IPS-NIHi7 (cell line): ENCODE results near the gene NAT8L.

Source experiments
- DNase-seq: peaks from one replicate; pipeline ENCODE4 v3.0.0; 2012; ENCODE audit warnings: mixed read lengths; ENCODE audit errors: extremely low spot score

Gene NAT8L

DNA sequence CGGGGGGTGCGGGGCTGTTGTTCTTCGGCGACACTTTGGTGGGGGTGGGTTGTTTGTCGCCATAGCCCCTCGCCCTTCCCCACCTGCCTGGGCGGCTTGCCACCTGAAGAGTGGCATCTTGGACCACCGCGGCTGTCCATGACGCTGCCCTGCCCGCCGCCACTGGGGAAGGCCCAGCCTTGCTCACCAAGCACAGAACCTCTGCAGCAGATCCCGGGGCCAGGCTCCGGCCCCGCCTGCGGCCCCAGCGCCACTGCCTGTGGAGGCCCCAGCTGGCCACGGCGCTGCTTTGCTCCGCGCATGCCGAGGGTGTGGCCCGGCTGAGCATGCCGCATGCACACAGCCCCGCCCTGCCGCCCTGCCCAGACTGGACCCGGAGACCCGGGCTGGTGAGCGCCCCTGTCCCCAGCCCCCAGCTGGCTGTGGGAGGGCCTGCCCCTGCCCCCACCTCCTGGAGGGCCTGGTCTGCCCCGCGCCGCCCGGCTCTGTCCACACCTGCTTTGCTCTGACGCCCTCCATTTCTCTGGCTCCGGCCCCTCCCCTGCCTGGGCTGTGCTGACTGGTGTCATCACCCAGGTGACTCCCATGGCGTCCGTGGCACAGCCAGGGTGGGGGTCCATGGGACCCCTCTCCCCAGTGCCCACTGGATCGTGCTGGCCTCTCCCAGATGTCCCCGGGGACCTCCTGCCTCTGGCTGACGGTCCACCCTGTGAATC lies 5.3 kb downstream of the NAT8L start:
- no peak for DNase-seq

GRCh38 chr4:2065106-2065930 lies 6.2 kb downstream of the NAT8L start:
- no peak for DNase-seq

GRCh38 chr4:2066011-2066551 lies 7.0 kb downstream of the NAT8L start:
- no peak for DNase-seq

DNA sequence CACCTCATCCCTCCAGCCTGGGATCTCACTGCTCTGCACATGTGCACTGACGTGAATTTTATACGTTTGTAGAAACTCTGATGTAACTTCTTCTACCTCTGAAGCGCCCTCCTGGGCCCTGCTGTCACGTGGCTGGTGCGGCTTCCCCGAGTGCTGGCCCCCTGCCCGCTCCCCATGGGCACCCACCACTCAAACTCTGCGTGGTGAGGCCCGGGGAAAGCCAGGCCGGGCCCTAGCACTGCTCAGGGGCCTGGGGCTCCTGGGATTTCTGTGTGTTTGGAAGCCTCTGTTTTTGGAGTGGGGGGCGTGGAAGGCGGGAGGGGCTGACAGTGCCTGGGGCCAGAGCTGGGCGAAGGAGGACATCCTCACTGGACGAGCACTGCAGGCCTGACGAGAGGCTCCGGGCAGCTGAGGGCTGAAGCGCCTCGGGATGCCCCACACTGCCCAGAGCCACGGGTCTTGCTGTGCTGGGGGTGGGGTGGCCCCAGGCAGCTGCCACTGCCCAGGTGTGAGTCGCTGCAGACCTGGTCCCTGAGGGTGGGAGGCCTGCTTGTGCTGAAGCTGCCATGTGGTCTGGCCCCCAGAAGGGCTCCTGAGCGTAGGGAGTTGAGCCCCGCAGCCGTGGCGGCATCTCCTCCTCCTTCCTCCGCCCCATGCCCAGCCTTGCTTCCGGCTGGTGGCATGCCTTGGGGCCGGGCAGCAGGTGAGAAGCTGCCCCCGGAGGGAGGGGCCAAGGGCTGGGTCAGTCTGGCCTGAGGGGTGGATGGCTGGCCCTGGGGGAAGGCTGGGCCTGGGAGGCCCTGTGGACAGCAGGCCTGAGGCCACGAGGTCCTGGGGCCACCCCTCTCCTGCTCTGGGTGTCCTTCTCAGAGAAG lies 7.7 kb downstream of the NAT8L start:
- no peak for DNase-seq

DNA sequence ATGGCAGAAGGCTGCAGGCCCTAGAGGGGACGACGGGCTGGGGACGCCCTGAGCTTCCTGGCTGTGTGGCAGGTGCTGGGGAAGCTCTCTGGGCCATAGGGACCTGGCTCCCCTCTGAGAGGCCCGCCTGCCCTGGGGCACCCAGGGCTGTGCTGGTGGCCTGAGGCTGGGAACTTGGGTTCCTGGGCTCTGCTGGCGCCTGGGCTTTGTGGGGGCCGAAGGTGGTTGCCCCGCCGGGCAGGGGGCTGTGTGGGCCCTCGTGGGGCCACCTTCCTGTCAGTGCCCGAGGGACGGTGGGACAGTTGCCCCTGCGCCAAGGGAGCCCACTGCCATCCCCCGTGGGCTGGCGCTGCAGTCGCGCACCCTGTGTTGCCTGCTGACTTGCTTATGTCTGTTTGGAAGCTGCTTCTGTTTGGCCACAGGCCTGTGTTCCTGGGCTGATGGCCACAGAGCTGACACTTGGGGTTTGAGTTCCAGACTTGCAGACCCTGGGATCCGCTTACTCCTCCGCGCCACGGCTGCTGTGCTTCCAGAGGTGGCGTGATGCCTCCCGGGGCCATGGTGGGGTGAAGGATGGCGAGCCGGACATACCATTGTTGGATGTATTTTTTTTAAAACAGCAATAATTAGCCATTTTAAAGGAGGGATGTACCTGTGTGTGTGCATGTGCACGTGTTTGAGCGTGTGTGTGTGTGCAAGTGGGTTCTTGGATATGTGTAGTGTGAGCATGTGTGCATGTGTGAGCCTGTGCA lies 8.5 kb downstream of the NAT8L start:
- no peak for DNase-seq

DNA sequence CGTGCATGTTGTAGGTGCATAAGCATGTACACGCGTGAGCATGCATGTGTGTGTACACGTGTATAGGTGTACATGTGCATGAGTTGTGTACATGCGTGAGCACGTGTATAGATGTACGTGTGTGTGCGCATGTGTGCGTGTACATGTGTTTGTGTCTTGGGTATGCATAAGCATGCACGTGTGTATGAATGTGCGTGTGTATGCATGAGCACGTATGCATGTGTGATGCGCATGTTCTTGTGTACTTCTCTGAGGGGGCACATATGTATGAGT lies 9.0 kb downstream of the NAT8L start:
- DNase-seq, result no peak

- DNase-seq, result no peak
Measured at GRCh38 chr4:2068566-2068965, 9.4 kb downstream of the NAT8L start.

- no peak for DNase-seq
Measured at GRCh38 chr4:2069161-2069971, 10.2 kb downstream of the NAT8L start.

- no peak for DNase-seq
Measured at GRCh38 chr4:2069986-2070385, 10.9 kb downstream of the NAT8L start.

DNA sequence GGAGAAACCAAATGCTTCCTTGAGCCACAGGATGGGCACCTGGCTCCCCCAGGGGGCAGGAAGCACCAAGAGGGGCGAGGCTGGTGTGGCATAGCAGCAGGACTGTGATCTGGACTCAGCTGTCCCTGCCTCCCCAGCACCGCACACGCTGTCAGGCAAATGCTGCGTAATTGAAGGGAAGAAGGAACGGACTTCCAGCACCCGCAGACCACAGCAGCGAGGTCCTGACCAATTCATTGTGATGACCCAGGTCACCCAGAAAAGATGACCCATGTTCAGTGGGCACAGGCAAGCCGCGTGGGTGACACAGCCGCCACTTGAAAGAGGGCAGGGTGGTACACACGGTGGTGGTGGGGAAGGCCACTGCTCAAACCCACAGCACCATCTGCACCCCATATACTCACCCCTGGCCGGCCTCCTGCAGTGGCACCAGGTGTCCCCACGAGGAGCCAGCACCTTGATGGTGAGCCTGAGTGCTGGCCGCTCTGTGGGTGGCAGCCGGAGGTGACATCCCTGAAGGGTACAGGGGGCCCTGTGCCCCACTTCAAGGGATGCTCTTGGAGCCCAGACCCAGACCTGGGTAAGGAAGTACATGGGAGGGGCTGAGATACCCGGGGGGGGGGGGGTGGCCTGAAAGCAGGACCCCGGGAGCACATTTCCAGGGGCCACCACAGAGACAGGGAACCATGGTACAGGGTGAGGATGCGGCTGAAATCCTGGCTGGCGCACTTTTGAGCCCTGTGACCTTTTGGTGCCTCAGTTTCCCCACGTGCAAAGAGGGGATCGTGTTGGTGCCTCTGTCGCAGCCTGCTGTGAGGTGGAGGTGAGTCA lies 11.5 kb downstream of the NAT8L start:
- DNase-seq, result no peak

GRCh38 chr4:2071252-2071911 lies 12.3 kb downstream of the NAT8L start:
- no peak for DNase-seq

DNA sequence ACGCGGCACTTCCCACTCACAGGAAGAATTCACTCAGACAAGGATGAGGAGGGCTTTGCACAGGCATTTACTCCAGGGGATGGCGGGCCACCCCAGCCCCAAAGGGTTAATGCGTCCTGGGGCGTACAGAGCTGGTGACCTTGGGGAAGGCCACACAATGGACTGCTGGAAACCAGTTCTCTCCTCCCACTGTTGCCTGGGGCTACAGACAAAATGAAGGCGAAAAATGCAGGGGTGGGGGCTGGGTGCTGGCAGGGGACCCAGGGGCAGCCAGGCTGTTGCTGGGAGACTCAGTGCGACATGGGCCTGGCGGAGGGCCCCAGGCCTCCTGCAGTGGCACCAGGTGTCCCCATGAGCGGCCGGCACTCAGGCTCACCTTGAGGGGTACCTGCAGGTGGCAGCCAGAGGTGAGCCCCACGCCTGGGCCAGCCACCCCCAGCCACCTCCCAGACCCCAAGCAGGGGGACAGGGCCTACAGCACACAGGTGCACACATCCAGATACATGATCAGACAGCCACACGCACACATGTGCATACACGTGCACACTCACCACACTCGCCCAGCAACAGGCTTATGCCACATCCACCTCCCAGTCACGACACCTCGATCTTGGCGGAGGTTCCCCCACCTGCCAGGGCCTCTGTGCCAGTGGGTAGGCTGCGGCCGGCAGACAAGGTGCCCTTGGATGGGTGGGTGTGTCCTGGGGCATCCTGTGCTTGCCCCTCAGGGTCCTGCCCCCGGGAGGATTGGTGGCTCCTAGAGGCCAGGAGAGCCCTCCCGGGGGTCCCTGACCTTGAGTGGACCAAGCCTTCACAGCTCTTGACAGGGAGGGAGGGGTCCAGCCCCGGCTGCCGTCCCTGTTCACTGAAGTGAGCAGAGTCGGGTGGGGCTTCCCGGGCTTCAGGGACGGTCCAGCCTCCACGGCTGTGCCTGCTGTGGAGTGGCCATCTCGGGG lies 13.1 kb downstream of the NAT8L start:
- DNase-seq, result no peak

DNA sequence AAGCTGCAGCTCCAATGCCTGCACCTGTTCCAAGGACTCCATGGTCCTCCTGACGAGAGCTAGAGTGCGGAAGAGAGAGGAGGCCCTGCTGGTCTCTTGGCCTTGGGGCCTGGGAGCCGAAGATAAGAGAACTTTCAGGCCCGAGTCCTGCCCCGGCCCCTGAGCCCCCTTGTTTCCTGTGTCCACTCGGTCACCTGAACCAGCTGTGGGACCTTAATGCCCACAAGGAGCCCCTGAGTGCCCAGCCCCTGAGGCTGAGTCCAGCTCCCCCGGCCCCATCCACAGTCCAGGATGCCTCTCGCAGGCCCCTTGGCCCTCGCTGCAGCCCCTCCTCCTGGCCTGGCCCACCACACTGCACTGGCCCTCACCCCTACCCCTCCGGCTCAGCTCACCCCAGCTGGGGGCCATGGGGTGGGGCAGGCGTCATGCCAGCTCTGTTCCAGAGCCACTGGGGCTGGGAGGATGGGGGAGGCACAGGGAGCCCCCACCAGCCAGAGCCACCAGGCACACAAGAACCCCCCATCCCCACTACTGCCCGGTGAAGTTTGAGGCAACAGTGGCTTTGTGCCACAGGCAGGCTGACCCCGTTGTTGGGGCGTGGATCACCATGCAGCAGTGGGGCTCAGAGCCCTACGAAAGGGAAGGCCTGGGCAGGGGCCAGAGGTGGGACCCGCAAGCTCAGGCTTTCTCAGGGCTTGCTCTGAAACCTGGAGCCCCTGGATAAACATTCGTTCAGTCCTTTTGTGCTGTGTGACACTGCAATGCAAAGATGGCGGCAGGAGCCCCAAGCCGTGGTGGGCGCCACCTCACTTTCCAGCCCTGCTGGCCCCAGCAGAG lies 14.1 kb downstream of the NAT8L start:
- no peak for DNase-seq

DNA sequence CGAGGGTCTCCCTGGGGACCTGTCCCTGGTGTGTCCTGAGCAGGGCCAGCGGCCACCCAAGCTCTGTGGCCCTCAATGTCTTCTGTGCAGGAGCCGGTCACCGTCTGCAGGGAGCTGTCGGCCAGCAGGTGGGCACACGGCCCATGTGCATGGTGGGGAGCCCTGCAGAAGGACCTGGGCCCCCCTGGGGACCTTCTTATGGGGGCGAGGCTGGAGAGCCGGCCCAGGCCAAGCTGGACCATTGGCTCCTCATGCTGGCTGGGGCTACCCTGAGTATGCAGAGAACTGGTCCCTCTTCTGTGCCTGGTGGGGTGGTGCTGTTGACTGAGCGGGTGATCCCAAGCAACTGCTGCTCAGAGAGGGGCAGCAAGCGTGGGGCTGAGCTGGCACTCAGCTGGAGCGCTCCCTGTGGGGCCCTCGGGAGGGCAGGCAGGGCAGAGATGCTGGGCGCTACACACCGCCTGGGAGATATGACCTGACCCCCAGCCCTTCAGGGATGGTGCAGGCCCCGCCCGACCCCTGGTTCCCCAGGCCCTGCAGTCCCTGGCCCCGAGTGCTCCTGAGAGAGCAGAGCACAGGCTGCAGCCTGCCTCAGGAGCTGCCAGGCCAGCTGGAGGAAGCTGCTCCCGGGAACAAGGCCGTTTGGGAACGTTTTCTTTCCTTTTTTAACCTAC lies 14.8 kb downstream of the NAT8L start:
- DNase-seq, result no peak

GRCh38 chr4:2074588-2074987 lies 15.5 kb downstream of the NAT8L start:
- DNase-seq, result no peak

DNA sequence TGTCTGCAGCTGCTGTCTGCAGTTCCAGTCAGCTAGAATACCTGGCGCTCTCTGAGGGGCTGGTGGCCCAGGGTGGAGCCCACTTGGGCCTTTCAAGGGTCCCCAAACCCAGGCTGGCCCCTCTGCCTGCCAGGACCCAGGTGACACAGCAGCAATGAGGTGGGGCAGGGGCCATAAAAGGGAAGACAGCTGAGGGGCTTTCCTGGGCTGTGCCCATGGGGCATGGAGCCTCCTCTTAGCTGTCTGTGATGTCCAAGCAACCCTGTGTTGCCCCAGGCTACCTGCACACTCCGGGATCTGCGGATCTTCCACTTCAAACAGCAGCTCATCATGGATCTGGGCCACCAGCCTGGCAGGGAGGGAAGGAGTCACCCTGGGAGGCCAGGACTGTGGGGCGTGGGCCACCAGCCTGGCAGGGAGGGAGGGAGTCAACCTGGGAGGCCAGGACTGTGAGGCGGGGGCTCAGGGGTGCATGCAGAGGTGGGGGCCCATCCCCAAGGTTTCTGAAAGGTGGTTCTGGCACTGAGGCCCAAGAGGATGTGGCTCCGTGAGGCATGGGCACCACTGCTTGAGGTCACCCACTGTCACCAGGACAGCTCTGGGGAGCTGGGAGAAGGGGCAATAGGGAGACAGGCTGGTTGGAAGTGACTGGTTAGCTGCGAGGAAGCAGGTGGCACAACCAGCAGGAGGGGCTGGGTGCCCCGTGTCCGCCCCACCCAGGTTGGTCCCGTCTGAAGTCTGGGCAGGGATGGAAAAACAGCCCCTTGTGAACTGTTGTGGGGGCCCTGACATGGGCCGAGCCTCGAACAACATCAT lies 16.3 kb downstream of the NAT8L start:
- DNase-seq, result no peak
